HepG2 (cell line): Measurements from ENCODE around the gene C16orf82.

ENCODE experiments used
- GLI4 ChIP-seq: sonication (generic); formaldehyde crosslinking; IDR thresholded peaks from 2 replicates; pipeline ENCODE4 v1.5.1; 2020; ENCODE audit warnings: missing genetic modification reagents, mild to moderate bottlenecking, moderate library complexity, borderline replicate concordance
- KDM5A ChIP-seq: fragments of 200-600 bp; sonication (generic); IDR thresholded peaks from 2 replicates; pipeline ENCODE4 v1.7.0; 2018; ENCODE audit warnings: antibody characterized with exemption, mild to moderate bottlenecking, low read length, borderline replicate concordance
- MAFK ChIP-seq, 2 experiments: IDR thresholded peaks in 1 of 2; conservative IDR thresholded peaks in 1 of 2; 2 replicates each; pipeline ENCODE4 v1.6.1; 2011; ENCODE audit warnings: improper control_type of control experiment in 2 of 2, low read length in 2 of 2
- TGIF2 ChIP-seq: IDR thresholded peaks from 2 replicates; pipeline ENCODE4 v1.6.1; 2016; ENCODE audit warnings: control low read depth, missing compliant biosample characterization
- XBP1 ChIP-seq: sonication (generic); formaldehyde crosslinking; IDR thresholded peaks from 2 replicates; pipeline ENCODE4 v1.5.0; 2020; ENCODE audit warnings: missing genetic modification reagents
- ZFP37 ChIP-seq: sonication (generic); formaldehyde crosslinking; IDR thresholded peaks from 2 replicates; pipeline ENCODE4 v1.4.0; 2020; ENCODE audit warnings: missing genetic modification reagents, borderline replicate concordance
- ZNF329 ChIP-seq: sonication (generic); formaldehyde crosslinking; IDR thresholded peaks from 2 replicates; pipeline ENCODE4 v1.9.0; 2021; ENCODE audit warnings: low read depth, mild to moderate bottlenecking, missing genetic modification reagents
- ZNF501 ChIP-seq: sonication (generic); formaldehyde crosslinking; IDR thresholded peaks from 2 replicates; pipeline ENCODE4 v1.5.1; 2020; ENCODE audit warnings: mild to moderate bottlenecking, moderate library complexity, missing genetic modification reagents
- TF ChIP-seq, protein P1 (sequence below): sonication (generic); formaldehyde crosslinking; IDR thresholded peaks from 2 replicates; pipeline ENCODE4 v1.9.0; 2021; ENCODE audit warnings: missing genetic modification reagents, borderline replicate concordance
- TF ChIP-seq, protein P2 (sequence below): sonication (generic); formaldehyde crosslinking; IDR thresholded peaks from 2 replicates; pipeline ENCODE4 v1.4.0; 2020; ENCODE audit warnings: missing genetic modification reagents
- TF ChIP-seq, protein P3 (sequence below): sonication (generic); formaldehyde crosslinking; IDR thresholded peaks from one replicate; pipeline ENCODE4 v1.5.1; 2020; ENCODE audit warnings: mild to moderate bottlenecking, missing genetic modification reagents; ENCODE audit errors: not compliant biosample characterization
- TF ChIP-seq, protein P4 (sequence below): sonication (generic); formaldehyde crosslinking; conservative IDR thresholded peaks from 2 replicates; pipeline ENCODE4 v1.8.0; 2022; ENCODE audit warnings: mild to moderate bottlenecking, moderate library complexity, missing genetic modification reagents

DNA sequence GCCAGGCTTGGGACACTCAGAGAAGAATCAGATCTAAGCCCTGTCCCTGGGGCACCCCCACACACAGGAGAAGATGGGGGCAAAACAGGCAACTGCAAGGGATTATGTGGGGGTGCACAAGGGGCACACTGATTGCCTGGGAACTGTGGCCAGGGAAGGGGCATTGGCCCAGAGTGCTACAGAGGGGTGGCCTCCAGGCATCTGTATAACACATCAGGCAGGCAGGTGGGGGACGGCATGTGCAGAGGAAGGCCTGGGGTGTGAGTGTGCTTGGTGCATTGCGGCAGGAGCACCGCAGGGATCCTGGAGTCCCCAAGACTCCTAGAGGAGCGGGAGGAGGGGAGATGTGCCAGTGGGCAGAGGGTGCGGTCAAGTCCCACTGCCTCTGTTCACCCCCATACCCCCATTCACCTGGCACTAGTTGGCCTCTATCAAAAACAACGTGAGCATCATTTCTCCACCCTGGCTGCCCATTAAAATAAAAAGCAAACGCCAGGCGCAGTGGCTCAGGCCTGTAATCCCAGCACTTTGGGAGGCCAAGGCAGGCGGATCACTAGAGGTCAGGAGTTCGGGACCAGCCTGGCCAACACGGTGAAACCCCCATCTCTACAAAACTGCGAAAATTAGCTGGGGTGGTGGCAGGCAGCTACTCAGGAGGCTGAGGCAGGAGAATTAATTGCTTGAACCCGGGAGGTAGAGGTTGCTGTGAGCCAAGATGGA, 41.5 kb downstream of the C16orf82 start:
- TF ChIP-seq, protein P1, sequence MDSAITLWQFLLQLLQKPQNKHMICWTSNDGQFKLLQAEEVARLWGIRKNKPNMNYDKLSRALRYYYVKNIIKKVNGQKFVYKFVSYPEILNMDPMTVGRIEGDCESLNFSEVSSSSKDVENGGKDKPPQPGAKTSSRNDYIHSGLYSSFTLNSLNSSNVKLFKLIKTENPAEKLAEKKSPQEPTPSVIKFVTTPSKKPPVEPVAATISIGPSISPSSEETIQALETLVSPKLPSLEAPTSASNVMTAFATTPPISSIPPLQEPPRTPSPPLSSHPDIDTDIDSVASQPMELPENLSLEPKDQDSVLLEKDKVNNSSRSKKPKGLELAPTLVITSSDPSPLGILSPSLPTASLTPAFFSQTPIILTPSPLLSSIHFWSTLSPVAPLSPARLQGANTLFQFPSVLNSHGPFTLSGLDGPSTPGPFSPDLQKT (CRISPR knock-in tag), result no peak
- TF ChIP-seq, protein P2, sequence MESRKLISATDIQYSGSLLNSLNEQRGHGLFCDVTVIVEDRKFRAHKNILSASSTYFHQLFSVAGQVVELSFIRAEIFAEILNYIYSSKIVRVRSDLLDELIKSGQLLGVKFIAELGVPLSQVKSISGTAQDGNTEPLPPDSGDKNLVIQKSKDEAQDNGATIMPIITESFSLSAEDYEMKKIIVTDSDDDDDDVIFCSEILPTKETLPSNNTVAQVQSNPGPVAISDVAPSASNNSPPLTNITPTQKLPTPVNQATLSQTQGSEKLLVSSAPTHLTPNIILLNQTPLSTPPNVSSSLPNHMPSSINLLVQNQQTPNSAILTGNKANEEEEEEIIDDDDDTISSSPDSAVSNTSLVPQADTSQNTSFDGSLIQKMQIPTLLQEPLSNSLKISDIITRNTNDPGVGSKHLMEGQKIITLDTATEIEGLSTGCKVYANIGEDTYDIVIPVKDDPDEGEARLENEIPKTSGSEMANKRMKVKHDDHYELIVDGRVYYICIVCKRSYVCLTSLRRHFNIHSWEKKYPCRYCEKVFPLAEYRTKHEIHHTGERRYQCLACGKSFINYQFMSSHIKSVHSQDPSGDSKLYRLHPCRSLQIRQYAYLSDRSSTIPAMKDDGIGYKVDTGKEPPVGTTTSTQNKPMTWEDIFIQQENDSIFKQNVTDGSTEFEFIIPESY (CRISPR knock-in tag), result no peak
- TF ChIP-seq, protein P3, sequence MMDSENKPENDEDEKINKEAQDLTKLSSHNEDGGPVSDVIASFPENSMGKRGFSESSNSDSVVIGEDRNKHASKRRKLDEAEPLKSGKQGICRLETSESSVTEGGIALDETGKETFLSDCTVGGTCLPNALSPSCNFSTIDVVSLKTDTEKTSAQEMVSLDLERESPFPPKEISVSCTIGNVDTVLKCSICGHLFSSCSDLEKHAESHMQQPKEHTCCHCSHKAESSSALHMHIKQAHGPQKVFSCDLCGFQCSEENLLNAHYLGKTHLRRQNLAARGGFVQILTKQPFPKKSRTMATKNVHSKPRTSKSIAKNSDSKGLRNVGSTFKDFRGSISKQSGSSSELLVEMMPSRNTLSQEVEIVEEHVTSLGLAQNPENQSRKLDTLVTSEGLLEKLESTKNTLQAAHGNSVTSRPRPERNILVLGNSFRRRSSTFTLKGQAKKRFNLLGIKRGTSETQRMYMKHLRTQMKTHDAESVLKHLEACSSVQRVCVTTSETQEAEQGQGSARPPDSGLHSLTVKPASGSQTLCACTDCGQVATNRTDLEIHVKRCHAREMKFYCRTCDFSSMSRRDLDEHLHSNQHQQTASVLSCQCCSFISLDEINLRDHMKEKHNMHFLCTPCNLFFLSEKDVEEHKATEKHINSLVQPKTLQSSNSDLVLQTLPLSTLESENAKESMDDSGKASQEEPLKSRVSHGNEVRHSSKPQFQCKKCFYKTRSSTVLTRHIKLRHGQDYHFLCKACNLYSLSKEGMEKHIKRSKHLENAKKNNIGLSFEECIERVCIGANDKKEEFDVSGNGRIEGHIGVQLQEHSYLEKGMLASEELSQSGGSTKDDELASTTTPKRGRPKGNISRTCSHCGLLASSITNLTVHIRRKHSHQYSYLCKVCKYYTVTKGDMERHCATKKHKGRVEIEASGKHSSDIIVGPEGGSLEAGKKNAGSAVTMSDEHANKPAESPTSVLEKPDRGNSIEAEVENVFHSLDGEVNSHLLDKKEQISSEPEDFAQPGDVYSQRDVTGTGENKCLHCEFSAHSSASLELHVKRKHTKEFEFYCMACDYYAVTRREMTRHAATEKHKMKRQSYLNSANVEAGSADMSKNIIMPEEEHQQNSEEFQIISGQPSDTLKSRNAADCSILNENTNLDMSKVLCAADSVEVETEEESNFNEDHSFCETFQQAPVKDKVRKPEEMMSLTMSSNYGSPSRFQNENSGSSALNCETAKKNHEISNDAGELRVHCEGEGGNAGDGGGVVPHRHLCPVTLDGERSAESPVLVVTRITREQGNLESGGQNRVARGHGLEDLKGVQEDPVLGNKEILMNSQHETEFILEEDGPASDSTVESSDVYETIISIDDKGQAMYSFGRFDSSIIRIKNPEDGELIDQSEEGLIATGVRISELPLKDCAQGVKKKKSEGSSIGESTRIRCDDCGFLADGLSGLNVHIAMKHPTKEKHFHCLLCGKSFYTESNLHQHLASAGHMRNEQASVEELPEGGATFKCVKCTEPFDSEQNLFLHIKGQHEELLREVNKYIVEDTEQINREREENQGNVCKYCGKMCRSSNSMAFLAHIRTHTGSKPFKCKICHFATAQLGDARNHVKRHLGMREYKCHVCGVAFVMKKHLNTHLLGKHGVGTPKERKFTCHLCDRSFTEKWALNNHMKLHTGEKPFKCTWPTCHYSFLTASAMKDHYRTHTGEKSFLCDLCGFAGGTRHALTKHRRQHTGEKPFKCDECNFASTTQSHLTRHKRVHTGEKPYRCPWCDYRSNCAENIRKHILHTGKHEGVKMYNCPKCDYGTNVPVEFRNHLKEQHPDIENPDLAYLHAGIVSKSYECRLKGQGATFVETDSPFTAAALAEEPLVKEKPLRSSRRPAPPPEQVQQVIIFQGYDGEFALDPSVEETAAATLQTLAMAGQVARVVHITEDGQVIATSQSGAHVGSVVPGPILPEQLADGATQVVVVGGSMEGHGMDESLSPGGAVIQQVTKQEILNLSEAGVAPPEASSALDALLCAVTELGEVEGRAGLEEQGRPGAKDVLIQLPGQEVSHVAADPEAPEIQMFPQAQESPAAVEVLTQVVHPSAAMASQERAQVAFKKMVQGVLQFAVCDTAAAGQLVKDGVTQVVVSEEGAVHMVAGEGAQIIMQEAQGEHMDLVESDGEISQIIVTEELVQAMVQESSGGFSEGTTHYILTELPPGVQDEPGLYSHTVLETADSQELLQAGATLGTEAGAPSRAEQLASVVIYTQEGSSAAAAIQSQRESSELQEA (CRISPR knock-in tag), result no peak
- no peak for TF ChIP-seq KDM5A
- TF ChIP-seq GLI4 (CRISPR knock-in tag), result no peak
- TF ChIP-seq TGIF2 (CRISPR knock-in tag), result no peak
- no peak for TF ChIP-seq XBP1 (CRISPR knock-in tag)
- TF ChIP-seq, protein P4, sequence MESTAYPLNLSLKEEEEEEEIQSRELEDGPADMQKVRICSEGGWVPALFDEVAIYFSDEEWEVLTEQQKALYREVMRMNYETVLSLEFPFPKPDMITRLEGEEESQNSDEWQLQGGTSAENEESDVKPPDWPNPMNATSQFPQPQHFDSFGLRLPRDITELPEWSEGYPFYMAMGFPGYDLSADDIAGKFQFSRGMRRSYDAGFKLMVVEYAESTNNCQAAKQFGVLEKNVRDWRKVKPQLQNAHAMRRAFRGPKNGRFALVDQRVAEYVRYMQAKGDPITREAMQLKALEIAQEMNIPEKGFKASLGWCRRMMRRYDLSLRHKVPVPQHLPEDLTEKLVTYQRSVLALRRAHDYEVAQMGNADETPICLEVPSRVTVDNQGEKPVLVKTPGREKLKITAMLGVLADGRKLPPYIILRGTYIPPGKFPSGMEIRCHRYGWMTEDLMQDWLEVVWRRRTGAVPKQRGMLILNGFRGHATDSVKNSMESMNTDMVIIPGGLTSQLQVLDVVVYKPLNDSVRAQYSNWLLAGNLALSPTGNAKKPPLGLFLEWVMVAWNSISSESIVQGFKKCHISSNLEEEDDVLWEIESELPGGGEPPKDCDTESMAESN (CRISPR knock-in tag), result no peak
- TF ChIP-seq MAFK (conservative IDR thresholded peaks at IDR 0.05 in 1 of 2, IDR thresholded peaks at IDR 0.05 in 1 of 2; ENCODE audit: low read length in 2 of 2), result no peak
- no peak for TF ChIP-seq ZNF501 (CRISPR knock-in tag)
- TF ChIP-seq ZNF329 (CRISPR knock-in tag), result no peak
- no peak for TF ChIP-seq ZFP37 (CRISPR knock-in tag)
